ENCODE results near the gene HDHD5. TPM values are rescaled to one million over a fixed set of nuclear protein-coding genes. Genes with fewer than 3 reads are reported as not detected.
A peak's percentile ranks its signal among the peaks of the same experiment; 100 is the strongest.

The HDHD5 gene
- total RNA-seq (ENCODE audit: insufficient read depth, low replicate concordance), result 11.3 TPM

GRCh38 chr22:17158568-17159503 lies at the start of gene HDHD5:
Gene HDHD5 (minus strand): TSS chr22:17159277. CDS start chr22:17159251, 26 bp downstream.
- peak; percentile 89 for DNase-seq (ENCODE audit: low spot score)

DNA sequence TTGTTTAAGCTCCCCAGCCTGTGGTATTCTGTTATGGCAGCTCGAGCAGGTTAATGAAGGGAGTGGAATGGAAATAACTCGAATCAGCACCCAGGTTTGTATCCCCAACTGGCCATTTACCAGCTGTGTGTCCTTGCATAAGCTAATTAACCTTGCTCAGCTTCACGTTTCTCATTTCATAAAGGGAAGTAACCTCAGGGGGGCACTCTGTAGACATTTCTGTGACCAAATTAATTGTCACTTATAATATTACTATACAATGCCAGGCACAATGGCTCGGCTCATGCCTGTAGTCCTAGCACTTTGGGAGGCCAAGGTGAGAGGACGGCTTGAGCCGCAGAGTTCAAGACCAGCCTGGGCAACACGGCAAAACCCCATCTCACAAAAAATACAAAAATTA lies 46.4 kb upstream of the HDHD5 start:
- no peak for DNase-seq (ENCODE audit: low spot score)

GRCh38 chr22:17201285-17201945 lies 42.3 kb upstream of the HDHD5 start:
- DNase-seq (ENCODE audit: low spot score), result peak; percentile 12

DNA sequence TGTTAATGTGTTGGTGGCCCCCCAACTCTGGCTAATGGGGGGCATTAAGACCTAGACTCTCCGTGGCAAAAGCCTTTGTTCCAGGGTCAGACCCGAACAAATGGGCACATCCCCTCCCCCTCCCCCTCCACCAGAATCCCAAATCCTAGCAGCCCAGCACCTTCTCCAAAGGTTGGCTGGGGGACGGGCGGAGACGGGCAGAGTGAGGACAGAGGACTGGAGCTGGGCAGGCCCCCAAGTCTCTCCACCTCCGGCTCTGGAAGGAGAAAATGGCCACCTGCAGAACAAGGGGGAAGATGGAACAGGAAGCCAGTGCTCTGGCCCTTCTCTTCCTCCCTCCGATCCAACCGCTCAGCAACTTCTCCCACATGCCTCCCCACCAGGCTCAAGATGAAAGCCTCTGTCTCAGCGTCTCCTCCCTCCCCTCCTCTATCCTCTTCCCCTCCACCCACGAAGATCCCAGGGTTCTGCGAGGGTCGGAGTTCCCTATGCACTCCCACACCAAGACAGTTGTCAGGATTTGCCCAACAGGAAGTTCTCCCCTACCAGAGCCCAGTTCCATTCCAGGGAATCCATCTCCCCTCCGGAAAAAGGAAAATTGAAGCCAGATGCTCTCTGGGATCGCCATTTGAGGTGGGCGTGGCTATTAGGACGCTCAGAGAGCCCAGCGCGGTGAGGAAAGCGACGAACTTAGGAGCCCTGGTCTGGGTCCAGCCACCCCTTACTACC lies 40.1 kb upstream of the HDHD5 start:
- peak; percentile 88 for DNase-seq (ENCODE audit: low spot score)

DNA sequence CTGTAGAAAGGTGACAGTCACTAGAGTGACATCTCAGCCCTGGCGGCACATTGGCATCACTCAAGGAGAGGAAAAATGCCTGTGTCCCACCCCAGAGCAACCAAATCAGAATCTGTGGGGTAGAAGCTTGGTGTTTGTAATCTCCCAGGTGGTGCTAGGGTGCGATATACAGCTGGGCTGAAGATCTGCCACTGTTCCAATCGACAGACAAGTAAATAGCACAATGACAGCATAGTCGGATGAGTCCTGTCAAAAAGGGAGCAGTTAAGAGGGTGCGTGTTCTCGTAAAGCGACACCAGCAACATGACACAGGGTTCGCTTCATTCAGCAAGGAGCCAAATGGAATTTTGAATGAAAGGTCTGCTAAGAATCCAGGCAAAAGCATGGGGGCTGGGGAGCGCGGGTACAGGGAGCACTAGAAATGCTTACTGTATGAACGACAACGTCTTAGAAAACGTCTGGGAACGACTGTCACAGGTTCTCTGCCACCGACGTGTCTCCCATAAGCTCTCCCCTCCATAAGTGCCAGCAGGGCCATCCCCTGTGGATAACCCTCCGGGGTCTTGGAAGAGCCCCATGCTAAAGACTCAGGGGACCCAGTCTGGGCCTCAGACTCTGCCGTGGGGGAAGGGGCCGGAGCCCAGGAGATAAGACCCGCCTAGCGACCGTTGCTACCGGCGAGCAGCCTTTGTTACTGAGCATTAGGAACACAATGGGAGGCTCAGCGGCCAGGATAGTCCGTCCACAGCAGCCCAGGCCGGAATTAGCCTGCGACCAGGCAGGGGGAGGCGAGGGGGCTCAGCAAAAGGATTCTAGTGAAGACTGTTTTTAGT lies 39.3 kb upstream of the HDHD5 start:
- DNase-seq (ENCODE audit: low spot score), result peak; percentile 41

DNA sequence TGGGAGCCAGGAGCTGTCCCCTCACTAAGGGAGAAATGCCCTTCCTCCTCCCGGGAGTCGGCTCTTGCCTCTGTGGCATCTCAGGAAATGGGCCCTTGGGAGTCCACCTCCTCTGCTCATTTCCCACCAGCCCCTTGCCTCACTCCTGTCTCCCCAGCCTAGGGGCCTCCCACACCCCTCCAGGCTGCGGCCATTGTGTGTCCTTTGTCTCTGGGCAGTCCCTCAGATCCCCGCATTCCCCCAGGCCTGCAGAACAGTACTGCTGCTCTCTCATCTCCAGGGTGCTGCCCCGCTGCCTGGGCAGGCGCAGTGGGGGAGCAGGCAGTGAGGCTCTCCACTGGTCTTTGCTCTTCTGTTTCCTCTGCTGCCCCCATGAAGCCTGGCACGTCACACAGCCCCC lies 35.1 kb upstream of the HDHD5 start:
- DNase-seq (ENCODE audit: low spot score), result no peak

DNA sequence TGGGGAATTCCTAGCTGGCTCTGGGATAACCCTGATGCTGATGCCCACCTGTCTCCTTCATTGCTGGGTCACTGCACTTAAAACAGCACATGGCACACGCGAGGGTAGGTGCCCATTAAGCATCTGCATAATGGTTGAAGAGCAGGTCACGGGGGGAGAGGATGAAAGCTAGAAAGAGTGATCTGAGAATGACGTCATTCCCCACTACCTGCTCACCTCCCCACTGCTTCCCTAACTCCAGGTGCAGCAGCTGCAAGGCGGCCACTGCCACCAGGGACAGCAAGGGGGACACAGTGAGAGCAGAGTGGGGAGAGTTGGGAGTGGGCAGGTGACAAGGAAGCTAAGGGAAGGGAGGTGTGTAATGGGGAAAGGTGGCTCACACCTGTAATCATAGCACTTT lies 33.1 kb upstream of the HDHD5 start:
- DNase-seq (ENCODE audit: low spot score), result no peak

DNA sequence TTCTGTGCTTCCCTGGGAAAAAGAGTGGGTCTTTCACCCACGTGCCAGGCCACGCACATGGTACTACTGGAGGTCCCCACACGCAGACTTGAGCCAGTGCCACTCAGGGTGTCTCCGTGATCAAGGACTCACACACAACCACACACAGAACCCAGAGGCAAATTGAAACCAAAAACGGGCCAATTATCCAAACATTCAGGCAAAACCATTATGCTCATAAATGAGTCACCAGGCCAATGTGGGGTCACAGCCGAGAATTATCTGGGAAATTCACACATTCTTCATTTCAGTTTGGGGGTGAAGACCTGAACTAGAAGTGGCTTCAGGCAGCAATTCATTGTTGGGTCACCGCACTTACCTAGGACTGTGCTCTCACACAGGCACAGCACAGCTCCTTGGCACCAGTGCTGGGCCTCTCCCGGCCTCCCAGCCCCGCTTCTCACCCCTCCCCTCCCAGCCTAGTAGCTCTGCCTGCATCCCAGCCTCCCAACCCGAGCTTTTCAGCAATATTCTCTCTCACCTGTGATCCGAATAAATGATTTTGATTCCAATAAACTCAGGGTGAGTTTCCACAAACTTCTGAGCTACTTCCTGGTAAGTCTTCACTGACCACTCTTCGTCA lies 32.2 kb upstream of the HDHD5 start:
- DNase-seq (ENCODE audit: low spot score), result no peak

DNA sequence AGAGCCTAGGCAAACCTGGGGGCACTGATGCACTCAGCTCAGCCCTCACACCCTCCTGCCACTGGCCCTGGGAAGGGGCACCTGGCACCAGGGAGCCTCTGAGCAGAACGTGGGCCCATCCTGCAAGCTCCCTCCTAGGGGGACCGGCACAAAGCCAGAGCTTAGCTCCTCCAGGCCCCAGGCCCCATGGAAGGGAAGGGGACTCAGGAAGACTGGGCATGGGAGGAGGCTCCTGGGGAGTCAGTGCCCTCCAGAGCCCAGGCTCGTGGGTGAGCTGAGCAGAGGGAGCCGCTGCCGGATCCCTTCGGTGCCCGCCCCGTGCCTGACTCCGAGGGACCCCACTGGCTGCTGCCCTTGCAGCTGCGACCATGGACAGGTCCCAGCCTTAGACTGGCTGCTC lies 31.6 kb upstream of the HDHD5 start:
- no peak for DNase-seq (ENCODE audit: low spot score)

DNA sequence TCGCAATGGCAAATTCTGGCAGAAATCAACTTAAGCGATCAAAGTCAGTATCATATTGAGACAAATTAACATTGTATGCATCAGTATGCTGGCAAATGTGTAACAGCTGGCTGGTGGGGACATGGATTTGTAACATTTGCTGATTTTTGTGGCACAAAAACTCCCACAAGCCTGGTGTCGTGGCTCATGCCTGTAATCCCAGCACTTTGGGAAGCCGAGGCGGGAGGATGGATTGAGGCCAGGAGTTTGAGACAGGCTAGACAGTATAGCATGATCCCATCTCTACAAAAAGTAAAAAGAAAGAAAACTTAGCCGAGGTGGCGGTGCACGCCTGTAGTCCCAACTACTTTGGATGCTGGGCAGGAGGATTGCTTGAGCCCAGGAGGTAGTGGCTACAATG lies 17.6 kb upstream of the HDHD5 start:
- no peak for DNase-seq (ENCODE audit: low spot score)

DNA sequence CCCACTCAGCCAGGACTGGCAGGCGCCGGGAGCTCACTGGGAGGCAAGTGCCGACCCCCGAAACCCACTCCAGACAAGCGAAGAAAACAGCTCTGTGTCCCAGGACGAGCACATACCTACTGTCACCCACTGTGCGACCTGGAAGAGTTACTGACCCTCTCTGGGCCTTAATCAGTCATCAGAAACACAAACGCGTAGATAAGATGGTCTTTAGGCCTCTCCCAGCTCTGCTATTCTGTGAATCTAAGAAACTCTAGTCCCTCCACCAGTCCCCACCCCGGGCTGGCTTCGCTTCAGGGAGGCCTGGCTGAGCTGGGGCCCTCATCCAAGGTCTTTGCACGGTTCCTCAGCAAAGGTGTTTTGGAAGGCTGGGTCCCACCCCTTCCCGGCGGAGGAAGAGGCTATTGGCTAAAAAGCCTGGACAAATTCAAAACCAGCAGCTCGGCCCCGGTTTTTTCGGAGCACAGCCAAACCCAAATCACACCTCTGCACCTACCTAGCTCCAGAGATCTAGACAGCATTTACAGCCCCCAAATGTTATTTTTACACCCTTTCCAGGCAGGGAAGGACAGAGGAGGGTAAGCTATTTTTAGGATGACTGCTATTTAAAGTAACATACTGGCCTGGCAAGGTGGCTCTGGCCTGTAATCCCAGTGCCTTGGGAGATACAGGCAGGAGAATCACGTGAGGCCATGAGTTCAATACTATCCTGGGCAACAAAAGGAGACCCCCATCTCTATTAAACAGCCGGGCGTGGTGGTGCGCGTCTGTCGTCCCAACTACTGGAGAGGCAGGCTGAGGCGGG lies 13.2 kb upstream of the HDHD5 start:
- no peak for DNase-seq (ENCODE audit: low spot score)

GRCh38 chr22:17171153-17172028 lies 12.3 kb upstream of the HDHD5 start:
- peak; percentile 94 for DNase-seq (ENCODE audit: low spot score)

DNA sequence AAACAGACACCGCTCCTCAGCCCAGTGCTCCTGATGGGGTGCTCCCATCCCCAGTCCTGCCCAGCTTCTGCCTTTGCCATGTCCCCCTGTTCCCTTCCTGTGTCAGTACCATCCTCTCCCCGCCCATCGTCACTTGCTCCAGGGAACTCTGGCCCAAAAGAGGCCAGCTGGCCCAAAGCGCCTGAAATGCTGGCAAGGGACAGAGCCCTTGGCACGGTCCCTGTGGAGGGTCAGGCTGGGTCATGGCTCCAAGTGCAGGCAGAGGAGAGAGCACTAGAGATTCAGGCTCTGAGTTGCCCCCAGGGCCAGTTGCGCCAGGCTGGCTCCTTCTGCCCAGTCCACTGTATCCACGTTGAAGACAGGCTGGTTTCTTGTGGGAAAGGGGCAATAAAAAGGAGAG lies 8.4 kb upstream of the HDHD5 start:
- DNase-seq (ENCODE audit: low spot score), result no peak

GRCh38 chr22:17164392-17165024 lies 5.4 kb upstream of the HDHD5 start:
- no peak for DNase-seq (ENCODE audit: low spot score)

DNA sequence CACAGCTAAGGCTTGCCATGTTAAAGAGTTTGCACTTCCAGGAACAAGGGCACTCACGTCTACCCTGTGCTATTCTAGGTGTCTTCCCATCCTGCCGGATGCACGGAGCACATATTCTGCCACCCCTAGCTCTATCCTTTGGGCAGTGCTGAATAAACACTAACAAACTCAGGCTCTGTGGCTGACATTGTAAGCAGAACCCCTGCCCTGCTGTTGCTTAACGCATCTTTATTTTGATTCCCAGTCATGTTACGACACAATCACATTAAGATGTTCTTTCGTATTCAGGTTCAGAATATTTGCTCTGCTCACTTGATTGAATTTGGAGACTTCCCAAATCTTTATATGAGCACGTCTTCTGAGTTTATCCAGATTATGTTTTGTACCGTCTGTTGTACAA lies 3.7 kb upstream of the HDHD5 start:
- DNase-seq (ENCODE audit: low spot score), result no peak

DNA sequence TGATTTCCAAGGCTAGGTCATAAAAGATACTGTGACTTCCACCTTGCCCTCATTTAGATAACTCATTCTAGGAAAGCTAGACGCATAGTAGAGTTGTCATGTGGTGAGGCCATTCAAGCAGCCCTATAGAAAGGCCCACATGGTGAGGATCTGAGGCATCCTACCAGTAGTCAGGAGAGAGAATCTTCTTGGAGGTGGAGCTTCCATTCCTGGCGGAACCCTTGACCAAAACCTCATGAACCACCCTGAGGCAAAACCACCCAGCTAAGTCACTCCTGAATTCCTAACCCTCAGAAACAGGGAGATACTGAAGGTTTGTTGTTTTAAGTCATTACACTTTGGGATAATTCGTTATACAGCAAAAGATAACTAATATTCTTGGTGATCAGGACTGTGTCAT lies 2.9 kb upstream of the HDHD5 start:
- no peak for DNase-seq (ENCODE audit: low spot score)

DNA sequence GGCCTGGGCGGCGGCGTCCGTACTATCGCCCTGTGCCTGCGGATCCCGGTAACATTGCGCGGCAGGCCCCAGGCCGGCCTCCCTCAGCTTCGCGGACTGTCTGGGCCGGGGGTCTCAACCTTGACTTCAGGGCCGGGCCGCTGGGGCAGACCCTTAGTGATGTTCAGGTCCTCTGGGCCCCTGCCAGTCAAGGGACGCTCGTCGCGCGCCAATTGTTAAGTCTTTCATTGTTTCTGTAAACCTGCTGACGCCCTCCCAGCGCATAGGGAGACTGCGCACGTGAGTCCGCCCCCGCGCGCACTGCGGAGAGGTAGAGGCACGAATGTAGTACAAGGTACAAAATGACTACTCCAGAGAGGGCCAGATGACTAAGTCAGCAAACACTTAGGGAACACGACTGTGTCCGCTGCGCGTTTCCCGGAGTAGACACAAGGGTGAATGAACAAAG lies 451 bp upstream of the HDHD5 start:
- DNase-seq (ENCODE audit: low spot score), result no peak

- no peak for DNase-seq (ENCODE audit: low spot score)
These were observed 905 bp downstream of the HDHD5 start for GRCh38 chr22:17158176-17158567.
